Activated B cell treated with CpG ODN at 0.5 μM for 24 hours (primary cell): Measurements from ENCODE around the gene IL1RAP. TPM values are rescaled to one million over a fixed set of nuclear protein-coding genes. Genes with fewer than 3 reads are reported as not detected.

Source experiments
- ATAC-seq: fragments of 200-7000 bp; cut with Tn5 transposase; one replicate; pipeline ENCODE4 v1.10.0; 2021; ENCODE audit warnings: low read depth, mild to moderate bottlenecking, moderate library complexity
- CTCF ChIA-PET: fragments of 350-600 bp; sonication (Branson Sonifier 250); formaldehyde crosslinking; loops from one replicate; lab custom pipeline; 2021; ENCODE audit warnings: antibody characterized with exemption; lab: Charles Lee
- POLR2A ChIA-PET: fragments of 350-600 bp; sonication (Branson Sonifier 250); formaldehyde crosslinking; loops from one replicate; lab custom pipeline; 2021; ENCODE audit warnings: antibody characterized with exemption; lab: Charles Lee
- DNase-seq: peaks from one replicate; pipeline ENCODE4 v3.0.0; 2022
- H3K27ac Mint-ChIP-seq: one replicate; pipeline ENCODE4 v1.8.0; 2020; ENCODE audit warnings: mixed read lengths
- H3K27me3 Mint-ChIP-seq: one replicate; pipeline ENCODE4 v1.8.0; 2021; ENCODE audit warnings: mixed read lengths
- H3K36me3 Mint-ChIP-seq: one replicate; pipeline ENCODE4 v1.8.0; 2021; ENCODE audit warnings: low read depth, mixed read lengths
- H3K4me1 Mint-ChIP-seq: one replicate; pipeline ENCODE4 v1.8.0; 2021; ENCODE audit warnings: mixed read lengths
- H3K4me3 Mint-ChIP-seq: one replicate; pipeline ENCODE4 v1.8.0; 2020; ENCODE audit warnings: mild to moderate bottlenecking, mixed read lengths
- H3K9me3 Mint-ChIP-seq: one replicate; pipeline ENCODE4 v1.8.0; 2020; ENCODE audit warnings: mixed read lengths
- CTCF ChIP-seq: fragments of 200-600 bp; IDR thresholded peaks from one replicate; pipeline ENCODE4 v1.8.0; 2022; ENCODE audit warnings: antibody characterized with exemption, mild to moderate bottlenecking
- intact Hi-C: fragments of 100-400 bp; cut with micrococcal nuclease; formaldehyde crosslinking; loops from one replicate; pipeline ENCODE4 v1.15.1; 2024
- total RNA-seq: library from RNA; stranded (reverse); gene quantifications from 2 replicates; pipeline ENCODE4 v1.2.3, GENCODE V29; 2022

Gene IL1RAP
- total RNA-seq, 1 donor from 2014 or later, result 6.3 TPM

GRCh38 chr3:190680691-190681090, 166.8 kb downstream of the IL1RAP start:
- POLR2A ChIA-PET, result no interaction called here
- H3K4me3 Mint-ChIP-seq, result no peak overlapping the region
- H3K4me1 Mint-ChIP-seq, result no peaks in the 10 kb centered on the region
- no peaks in the 10 kb centered on the region for H3K27me3 Mint-ChIP-seq
- TF ChIP-seq CTCF, result no peak
- no peaks in the 10 kb centered on the region for H3K36me3 Mint-ChIP-seq
- no peak overlapping the region for H3K27ac Mint-ChIP-seq
- DNase-seq, result no peak
- intact Hi-C loops, result no loop called here
- CTCF ChIA-PET, result no interaction called here
- ATAC-seq, result no peak
- peaks cover 3% of the 10 kb centered on the region for H3K9me3 Mint-ChIP-seq

GRCh38 chr3:190684776-190685175, 170.9 kb downstream of the IL1RAP start:
- no peak for TF ChIP-seq CTCF
- no peak overlapping the region for H3K4me3 Mint-ChIP-seq
- peaks cover 5% of the 10 kb centered on the region for H3K9me3 Mint-ChIP-seq
- intact Hi-C loops, result no loop called here
- no peak overlapping the region for H3K27ac Mint-ChIP-seq
- CTCF ChIA-PET, result no interaction called here
- ATAC-seq, result no peak
- H3K4me1 Mint-ChIP-seq, result no peaks in the 10 kb centered on the region
- H3K36me3 Mint-ChIP-seq, result no peaks in the 10 kb centered on the region
- H3K27me3 Mint-ChIP-seq, result peaks cover 3% of the 10 kb centered on the region
- POLR2A ChIA-PET, result no interaction called here
- no peak for DNase-seq

GRCh38 chr3:190686011-190686410, 172.1 kb downstream of the IL1RAP start:
- no peak for TF ChIP-seq CTCF
- no peak overlapping the region for H3K4me3 Mint-ChIP-seq
- no peaks in the 10 kb centered on the region for H3K36me3 Mint-ChIP-seq
- no peaks in the 10 kb centered on the region for H3K4me1 Mint-ChIP-seq
- no peak for DNase-seq
- peaks cover 5% of the 10 kb centered on the region for H3K9me3 Mint-ChIP-seq
- no peak for ATAC-seq
- ChIA-PET CTCF (no interaction called here), POLR2A (no interaction called here)
- intact Hi-C loops, result no loop called here
- no peak overlapping the region for H3K27ac Mint-ChIP-seq
- peaks cover 3% of the 10 kb centered on the region for H3K27me3 Mint-ChIP-seq

- no peak for DNase-seq
- POLR2A ChIA-PET, result no interaction called here
- peaks cover 3% of the 10 kb centered on the region for H3K27me3 Mint-ChIP-seq
- peaks cover 5% of the 10 kb centered on the region for H3K9me3 Mint-ChIP-seq
- ATAC-seq, result no peak
- H3K36me3 Mint-ChIP-seq, result no peaks in the 10 kb centered on the region
- no peaks in the 10 kb centered on the region for H3K4me1 Mint-ChIP-seq
- TF ChIP-seq CTCF, result no peak
- CTCF ChIA-PET, result no interaction called here
- no peak overlapping the region for H3K4me3 Mint-ChIP-seq
- intact Hi-C loops, result loop anchor here (10.0 kb wide), 2 partner anchors 105 to 465 kb away; no protein-coding TSS in a partner anchor
- no peak overlapping the region for H3K27ac Mint-ChIP-seq
Measured at GRCh38 chr3:190690246-190690645, 176.4 kb downstream of the IL1RAP start.

GRCh38 chr3:190692256-190692655, 178.4 kb downstream of the IL1RAP start:
- H3K9me3 Mint-ChIP-seq, result peaks cover 5% of the 10 kb centered on the region
- no peak for TF ChIP-seq CTCF
- no peak for ATAC-seq
- H3K27ac Mint-ChIP-seq, result no peak overlapping the region
- no peak overlapping the region for H3K4me3 Mint-ChIP-seq
- ChIA-PET CTCF (interaction anchor here (0.6 kb wide), 1 partner anchor 629 kb away, joined by 3 read pairs; no protein-coding TSS in a partner anchor), POLR2A (no interaction called here)
- DNase-seq, result no peak
- H3K27me3 Mint-ChIP-seq, result peaks cover 3% of the 10 kb centered on the region
- intact Hi-C loops, result loop anchor here (10.0 kb wide), 2 partner anchors 107 to 467 kb away; no protein-coding TSS in a partner anchor
- no peaks in the 10 kb centered on the region for H3K36me3 Mint-ChIP-seq
- no peaks in the 10 kb centered on the region for H3K4me1 Mint-ChIP-seq
